Putamen (tissue), 1 donor: ENCODE measurements around the gene FBXO30.

Experiments used
- DNase-seq: peaks from one replicate; pipeline ENCODE4 v3.0.0-alpha.2; 2016; ENCODE audit warnings: low spot score

FBXO30 gene

DNA sequence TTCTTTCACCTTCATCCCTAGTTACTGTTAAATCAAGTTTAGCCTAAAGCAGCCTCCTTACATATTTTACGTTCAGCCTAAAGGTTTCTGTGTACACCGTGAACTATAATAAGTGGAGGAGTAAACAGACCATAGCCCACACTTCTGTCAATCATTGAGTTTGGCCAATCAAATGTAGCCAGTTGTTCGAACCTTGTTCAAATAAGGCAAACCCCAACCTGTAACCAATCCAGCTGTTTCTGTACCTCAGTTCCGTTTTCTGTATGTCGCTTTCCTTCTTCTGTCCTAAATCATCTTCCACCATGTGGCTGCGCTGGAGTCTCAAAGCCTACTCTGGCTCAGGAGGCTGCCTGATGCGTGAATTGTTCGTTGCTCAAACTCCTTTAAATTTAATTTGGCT, 1.8 kb upstream of the FBXO30 start:
- DNase-seq = no peak

DNA sequence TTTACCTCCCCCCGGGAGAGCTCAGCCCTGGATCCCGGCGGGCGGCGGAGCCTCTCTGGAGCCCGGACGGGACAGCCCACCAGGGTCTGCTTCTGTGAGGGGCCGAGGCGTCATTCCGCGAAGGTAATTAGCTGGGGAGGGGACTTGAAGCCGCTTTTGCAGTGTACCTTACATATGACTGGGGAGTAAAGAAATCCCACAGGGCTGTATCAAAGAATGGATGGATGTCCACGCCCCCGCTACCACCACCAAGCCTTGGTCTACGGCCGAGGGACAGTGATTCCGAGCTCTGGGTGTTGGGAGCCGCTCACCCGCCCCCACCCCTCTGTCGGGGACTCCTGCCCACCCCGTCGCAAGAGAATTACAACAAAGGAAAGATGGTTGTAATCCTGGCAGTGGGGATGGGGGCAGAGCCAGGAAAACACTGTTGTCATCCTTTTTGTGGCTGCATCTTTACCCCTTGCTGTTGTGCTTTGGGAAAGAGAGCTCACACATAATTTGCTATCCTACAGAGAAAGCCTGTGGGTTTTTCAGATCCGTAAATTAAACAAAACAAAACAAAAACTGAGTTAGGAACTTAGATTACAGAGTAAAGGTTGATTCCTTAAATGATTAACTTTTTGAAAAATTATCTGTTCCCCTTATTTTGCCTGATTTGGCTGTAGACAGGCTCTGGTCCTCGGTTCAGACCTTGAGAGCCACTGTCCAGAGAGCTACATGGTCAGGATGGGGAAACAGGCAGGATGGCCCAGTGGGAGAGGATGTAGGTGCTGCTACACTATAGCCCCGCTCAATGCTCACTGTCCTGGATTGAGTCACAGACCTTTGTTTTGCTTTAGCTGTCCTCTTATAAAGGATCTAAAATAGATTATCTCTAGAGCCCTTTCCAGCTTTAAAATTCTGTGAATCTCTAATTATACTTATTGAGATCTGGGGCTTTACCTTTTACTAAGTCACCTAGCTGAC, 997 bp upstream of the FBXO30 start:
- no peak for DNase-seq

DNA sequence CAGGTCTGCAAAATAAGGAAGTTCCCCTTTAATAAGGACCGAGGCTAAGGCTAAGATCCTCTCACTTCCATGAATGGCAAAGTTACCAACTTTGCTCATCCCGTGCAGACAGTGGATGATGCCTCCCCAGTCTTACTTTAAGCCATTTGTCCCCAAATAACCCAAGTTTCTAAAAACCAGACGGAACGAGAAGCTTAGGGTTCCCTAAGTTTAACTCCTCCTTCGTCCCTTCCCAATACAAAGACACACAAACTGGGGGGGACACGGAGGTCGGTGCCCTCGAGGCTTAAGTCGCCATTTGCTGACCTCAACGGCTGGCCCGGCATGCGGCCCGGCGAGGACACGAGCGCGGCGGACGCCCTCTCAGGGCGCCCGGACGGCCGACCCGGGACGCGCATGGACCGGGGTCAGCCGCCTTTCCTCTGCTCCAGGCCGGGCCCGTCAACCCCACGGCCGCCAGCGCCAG, 527 bp downstream of the FBXO30 start:
- peak; percentile 31 for DNase-seq

GRCh38 chr6:145813285-145814034, 1.1 kb downstream of the FBXO30 start:
- DNase-seq = no peak

GRCh38 chr6:145811741-145812140, 2.9 kb downstream of the FBXO30 start:
- DNase-seq = no peak

DNA sequence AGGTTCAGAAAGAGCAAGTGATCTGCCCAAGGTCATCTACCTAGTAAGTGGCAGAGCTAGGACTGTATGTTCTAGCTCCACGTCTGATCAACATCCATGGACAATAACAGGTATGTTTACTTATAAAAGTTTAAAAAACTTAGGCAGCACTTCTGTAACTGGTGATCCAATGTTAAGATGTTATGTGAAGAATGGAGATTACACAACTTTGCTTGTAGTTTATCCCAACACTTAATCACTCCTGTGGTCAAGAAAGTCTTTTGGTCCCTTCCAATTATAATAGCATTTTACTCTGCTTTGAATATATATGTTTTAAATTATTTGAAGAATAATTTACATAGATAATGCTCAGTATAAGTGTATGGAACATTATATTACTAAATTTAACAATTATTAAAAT, 4.8 kb downstream of the FBXO30 start:
- DNase-seq = no peak

DNA sequence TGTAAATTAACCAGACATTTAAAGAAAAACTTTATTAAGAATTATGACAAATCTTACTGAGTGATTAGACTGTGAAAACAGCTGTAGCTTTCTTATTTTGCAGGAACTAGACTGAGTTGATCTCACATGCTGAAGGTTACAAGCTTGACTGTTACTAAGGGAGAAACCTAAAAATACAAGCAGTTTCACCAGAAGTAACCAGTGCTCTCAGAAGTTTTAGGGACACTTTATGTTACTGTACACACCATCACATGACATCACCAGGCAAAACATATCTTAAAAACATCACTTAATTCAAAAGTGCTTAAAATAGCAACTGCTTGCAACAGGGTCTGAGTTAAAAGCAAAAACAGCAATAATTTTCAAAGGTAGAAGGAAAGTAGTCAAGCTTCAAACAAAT, 5.4 kb downstream of the FBXO30 start:
- DNase-seq = no peak

GRCh38 chr6:145808239-145808638, 6.4 kb downstream of the FBXO30 start:
- DNase-seq = no peak

- no peak for DNase-seq
These were observed 12.5 kb downstream of the FBXO30 start for GRCh38 chr6:145802141-145802540.

- DNase-seq = no peak
These were observed 13.6 kb downstream of the FBXO30 start for GRCh38 chr6:145801021-145801420.

GRCh38 chr6:145798530-145798929, 16.1 kb downstream of the FBXO30 start:
- no peak for DNase-seq

DNA sequence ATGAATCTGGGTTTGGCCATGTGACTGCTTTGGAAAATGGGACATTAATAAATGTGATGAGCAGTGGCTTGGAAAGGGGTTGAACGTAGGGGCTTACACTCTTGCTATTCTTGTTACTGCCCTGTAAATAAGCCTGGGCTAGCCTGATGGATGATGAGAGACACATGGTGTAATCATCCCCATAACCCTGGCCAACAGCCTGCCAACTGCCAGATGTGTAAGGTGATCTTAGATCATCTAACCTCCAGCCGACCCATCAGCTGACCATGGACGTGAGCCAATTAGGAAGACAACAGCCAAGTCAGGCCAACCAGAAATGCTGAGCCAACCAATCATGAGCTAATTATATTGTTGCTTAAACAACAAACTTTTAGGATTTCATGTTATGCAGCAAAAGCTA, 25.2 kb downstream of the FBXO30 start:
- no peak for DNase-seq

GRCh38 chr6:145787688-145788087, 26.9 kb downstream of the FBXO30 start:
- no peak for DNase-seq

- no peak for DNase-seq
These were observed 29.9 kb downstream of the FBXO30 start for GRCh38 chr6:145784683-145785082.

DNA sequence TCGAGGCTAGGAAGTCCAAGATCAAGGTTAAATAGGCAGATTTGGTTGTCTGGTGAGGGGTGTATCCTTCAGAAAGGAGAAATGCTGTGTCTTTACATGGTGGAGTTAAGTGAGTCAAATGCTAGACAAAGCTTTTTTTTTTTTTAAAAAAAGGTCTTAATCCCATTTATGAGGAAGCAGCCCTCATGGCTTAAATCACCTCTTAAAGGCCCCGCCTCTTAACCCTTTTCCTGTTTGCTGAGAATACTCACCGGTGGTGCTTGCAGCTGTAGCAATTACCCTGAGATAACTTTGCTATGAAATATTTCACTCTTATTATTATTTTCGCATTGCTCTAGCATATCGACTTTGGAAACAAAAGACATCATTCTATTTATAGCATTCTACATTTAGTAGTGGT, 30.8 kb downstream of the FBXO30 start:
- no peak for DNase-seq

GRCh38 chr6:145772846-145773245, 41.7 kb downstream of the FBXO30 start:
- no peak for DNase-seq

- no peak for DNase-seq
These were observed 49.1 kb downstream of the FBXO30 start for GRCh38 chr6:145765449-145765848.

DNA sequence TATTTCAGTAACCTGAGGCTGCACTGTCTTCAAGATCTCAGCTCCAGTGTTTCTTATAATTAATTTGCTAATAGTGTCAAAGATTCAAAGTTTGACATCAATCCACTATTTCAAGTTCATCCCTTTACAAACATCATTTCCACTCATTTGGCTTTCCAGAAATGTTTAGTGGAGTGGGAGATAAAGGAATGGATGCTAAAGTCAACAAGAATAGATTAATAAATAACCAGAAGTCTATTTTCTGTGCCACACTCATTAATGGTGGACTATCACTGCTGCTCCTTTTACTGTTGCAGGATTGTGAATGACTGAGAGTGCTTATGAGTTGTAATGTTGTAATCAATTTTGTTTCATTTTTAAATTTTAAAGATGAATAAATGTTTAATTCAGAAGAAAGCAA, 50.9 kb downstream of the FBXO30 start:
- DNase-seq = no peak

DNA sequence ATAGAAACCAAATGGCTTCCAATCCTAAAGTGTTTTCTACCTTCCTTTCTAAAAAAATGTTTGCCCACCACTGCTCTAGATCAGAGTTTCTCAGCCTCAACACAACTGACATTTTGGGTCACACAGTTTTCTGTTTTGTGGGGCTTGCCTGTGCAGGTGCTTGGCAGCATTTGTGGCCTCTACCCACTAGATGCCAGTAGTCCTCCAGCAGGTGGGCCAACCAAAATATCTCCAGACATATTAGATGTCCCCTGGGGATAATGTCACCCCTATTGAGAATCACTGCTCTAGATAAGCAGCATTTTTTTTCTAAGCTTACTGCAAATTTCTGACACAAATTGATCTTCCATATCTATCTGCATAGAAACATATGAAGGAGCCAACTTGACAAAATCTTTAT, 53.0 kb downstream of the FBXO30 start:
- no peak for DNase-seq

GRCh38 chr6:145758113-145758512, 56.5 kb downstream of the FBXO30 start:
- DNase-seq = no peak

GRCh38 chr6:145756170-145756662, 58.4 kb downstream of the FBXO30 start:
- no peak for DNase-seq

DNA sequence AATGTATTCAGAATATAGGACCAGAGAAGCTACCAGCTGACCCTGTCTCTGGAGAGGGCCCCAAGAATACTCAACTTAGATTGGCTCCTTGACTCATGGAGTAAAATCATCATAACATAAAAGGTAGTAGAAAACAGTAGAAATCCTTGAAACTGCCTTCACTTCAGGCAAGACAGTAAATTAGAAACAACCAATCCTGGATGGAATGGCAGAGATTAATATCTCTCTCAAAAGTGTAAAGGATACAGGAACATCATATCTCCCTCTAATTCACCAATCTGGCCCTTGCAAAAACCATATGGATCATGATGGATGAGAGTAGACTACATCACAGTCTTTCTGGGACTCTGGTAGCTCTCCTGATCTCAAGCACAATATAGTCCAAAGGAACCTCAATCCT, 58.9 kb downstream of the FBXO30 start:
- DNase-seq = no peak

GRCh38 chr6:145752638-145753037, 62.0 kb downstream of the FBXO30 start:
- DNase-seq = no peak
